Stimulated activated effector memory CD8-positive, alpha-beta T cell treated with anti-CD3 and anti-CD28 coated beads, Interleukin-12 subunit alpha, Interleukin-12 subunit beta, amount 100 ng/mL, for 72 hours (primary cell): ENCODE data around the gene CBY2.

Experiments
- ATAC-seq: fragments of 150-1000 bp; cut with Tn5 transposase; 2 replicates; pipeline ENCODE4 v1.10.0; 2021
- DNase-seq, 2 donors: peaks; one replicate each; pipeline ENCODE4 v3.0.0; 2021 to 2022; ENCODE audit warnings: low spot score in 2 of 2
- H3K27ac Mint-ChIP-seq: one replicate; pipeline ENCODE4 v1.8.0; 2022; ENCODE audit warnings: mild to moderate bottlenecking, mixed read lengths
- H3K36me3 Mint-ChIP-seq: one replicate; pipeline ENCODE4 v1.8.0; 2022; ENCODE audit warnings: mild to moderate bottlenecking, mixed read lengths
- H3K4me1 Mint-ChIP-seq: one replicate; pipeline ENCODE4 v1.8.0; 2022; ENCODE audit warnings: mixed read lengths
- H3K4me3 Mint-ChIP-seq: one replicate; pipeline ENCODE4 v1.8.0; 2022; ENCODE audit warnings: mild to moderate bottlenecking, mixed read lengths
- H3K9me3 Mint-ChIP-seq: one replicate; pipeline ENCODE4 v1.8.0; 2022; ENCODE audit warnings: mixed read lengths

Gene CBY2

DNA sequence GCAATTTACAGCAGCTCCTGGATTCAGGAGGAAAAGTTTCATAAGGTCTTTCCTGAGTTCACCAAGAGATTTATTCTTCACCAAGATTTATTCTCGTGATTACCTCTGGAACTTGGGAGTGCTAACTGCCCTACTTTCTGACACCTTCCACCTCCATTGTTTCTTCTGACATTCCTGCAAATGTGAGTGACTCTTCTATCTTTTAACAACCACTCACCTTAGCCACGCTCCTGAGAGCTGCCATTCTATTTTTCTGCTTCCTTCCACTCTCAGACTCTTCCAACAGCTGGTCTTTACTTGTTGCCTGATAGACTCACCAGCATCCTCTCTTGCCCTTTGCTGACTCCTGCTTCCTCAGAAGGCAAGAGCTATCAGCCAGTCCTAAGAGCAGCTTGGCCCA is 11.5 kb upstream of the CBY2 start:
- Mint-ChIP-seq H3K36me3 (no peaks in the 10 kb centered on the region), H3K4me1 (peaks cover 10% of the 10 kb centered on the region), H3K27ac (no peak overlapping the region), H3K9me3 (no peaks in the 10 kb centered on the region), H3K4me3 (no peak overlapping the region)
- ATAC-seq (no peak), DNase-seq (no peak)

- Mint-ChIP-seq H3K9me3 (no peaks in the 10 kb centered on the region), H3K27ac (no peak overlapping the region), H3K4me1 (peaks cover 13% of the 10 kb centered on the region), H3K36me3 (no peaks in the 10 kb centered on the region), H3K4me3 (no peak overlapping the region)
- DNase-seq (no peak), ATAC-seq (no peak)
Measured at GRCh38 chr13:45691251-45691650, 10.9 kb upstream of the CBY2 start.

- no peak overlapping the region for H3K4me3 Mint-ChIP-seq
- no peak for ATAC-seq
Measured at GRCh38 chr13:45691667-45692066, 10.5 kb upstream of the CBY2 start.

GRCh38 chr13:45695198-45695730 is 6.9 kb upstream of the CBY2 start:
- peak in 1 of 2 donors; percentile 67 for DNase-seq
- peak overlapping the region; percentile 15 for H3K27ac Mint-ChIP-seq
- no peaks in the 10 kb centered on the region for H3K9me3 Mint-ChIP-seq
- peaks cover 13% of the 10 kb centered on the region for H3K4me1 Mint-ChIP-seq
- peak; percentile 87 for ATAC-seq
- no peak overlapping the region for H3K4me3 Mint-ChIP-seq
- no peaks in the 10 kb centered on the region for H3K36me3 Mint-ChIP-seq

More at GRCh38 chr13:45691667-45692066, 10.5 kb upstream of the CBY2 start:
- Mint-ChIP-seq H3K9me3 (no peaks in the 10 kb centered on the region), H3K36me3 (no peaks in the 10 kb centered on the region), H3K4me1 (peaks cover 13% of the 10 kb centered on the region), H3K27ac (no peak overlapping the region)
- DNase-seq = no peak

DNA sequence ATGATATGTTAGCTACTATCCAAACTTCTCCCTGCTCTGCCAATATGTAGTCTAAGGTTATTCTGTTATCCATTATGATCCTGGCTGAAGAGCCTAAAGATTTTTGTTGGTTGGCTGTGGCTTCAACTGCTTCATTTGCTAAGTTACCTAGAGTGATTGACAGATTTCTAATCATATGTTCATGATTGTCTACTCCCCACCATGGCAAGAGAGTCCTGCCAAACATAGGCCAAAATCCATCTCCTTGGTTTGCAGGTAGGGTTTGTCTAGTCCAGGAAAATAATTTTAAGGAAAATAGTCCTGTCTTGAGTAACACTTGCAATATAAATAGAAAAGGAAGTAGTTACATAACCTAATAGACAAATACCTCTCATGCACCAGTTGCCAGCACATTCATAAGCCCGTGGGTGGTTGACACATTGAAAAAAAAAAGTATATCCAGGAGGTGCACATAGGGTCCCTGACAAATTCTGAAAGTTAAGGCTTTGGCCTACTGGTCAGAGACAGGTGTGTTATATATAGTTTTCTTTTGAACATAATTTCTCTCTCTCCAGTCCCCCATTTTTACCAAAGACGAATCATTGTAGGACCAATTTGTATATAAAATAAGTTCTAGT is 5.4 kb upstream of the CBY2 start:
- Mint-ChIP-seq H3K4me1 (peaks cover 26% of the 10 kb centered on the region), H3K9me3 (no peaks in the 10 kb centered on the region), H3K4me3 (no peak overlapping the region), H3K27ac (no peak overlapping the region), H3K36me3 (no peaks in the 10 kb centered on the region)
- DNase-seq = no peak
- no peak for ATAC-seq

DNA sequence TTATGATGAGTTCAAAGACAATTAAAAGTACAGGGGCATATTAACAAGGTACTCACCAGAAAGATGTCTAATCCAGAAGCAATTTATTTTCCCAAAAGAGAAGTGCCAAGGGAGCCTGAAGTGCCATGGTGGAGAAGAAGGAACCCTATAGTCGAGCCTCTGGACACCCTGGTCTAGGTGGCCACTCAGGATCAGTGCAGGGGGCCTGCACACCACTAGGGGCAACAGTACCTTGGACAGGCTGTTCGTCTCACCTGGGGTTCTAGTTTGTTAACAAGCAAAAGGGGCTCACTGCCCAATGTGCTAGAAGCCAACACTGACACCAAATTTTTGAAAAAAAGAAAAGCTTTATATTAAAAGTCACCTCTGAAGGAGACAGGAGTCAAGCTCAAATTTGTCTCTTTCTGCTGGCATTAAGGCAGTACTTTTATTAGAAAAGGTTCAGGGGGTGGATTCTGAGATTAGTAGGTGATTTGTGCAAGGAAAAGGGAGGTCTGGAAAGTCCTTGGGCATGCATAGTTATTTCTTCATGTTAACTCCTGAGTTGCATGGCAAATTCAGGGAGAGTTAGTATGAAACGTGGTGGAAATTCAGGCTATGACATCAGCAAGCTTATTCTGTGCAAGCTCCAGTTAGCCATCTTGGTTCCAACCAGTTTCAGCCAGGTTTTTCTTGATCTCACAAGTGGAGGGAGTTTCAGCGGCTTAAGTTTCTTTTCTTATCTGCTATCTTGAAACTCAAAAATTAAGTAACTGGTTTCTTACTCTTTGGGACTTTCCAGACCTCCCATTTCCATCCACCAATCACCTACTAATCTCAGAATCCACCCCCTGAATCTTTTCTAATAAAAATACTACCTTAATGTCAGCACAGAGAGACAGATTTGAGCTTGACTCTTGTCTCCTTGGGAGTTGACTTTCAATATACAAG is 884 bp upstream of the CBY2 start:
- DNase-seq (peak in 1 of 2 donors; percentile 61), ATAC-seq (peak; percentile 80)
- H3K9me3 Mint-ChIP-seq = no peaks in the 10 kb centered on the region
- no peak overlapping the region for H3K27ac Mint-ChIP-seq
- no peaks in the 10 kb centered on the region for H3K36me3 Mint-ChIP-seq
- peaks cover 20% of the 10 kb centered on the region for H3K4me1 Mint-ChIP-seq
- H3K4me3 Mint-ChIP-seq = no peak overlapping the region

DNA sequence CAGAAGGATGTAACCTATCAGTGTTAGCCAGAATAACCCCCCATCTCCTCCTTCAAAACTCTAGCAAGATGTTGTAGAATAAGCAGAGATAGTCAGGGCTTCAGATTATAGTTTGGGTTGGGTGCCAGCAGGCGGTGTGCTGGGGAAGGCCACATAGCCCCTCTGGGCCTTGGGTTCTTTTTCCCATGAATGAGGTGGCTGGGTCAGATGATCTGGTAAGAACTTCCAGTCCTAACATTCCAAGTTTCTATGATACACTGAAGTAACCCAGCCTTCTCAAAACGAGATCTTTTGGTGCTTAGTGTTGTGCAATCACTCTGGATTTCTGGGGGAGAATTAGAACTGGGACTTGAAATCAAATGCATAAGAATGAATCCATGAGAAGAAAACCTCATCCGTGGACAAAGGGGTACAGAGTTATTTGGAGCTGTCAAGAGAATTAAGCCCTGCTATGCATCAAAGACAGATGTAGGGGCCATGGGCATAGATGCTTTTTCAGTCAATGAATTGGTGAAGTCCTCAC is 810 bp downstream of the CBY2 start:
- H3K4me1 Mint-ChIP-seq = peaks cover 21% of the 10 kb centered on the region
- ATAC-seq = no peak
- no peak for DNase-seq
- no peak overlapping the region for H3K27ac Mint-ChIP-seq
- no peaks in the 10 kb centered on the region for H3K9me3 Mint-ChIP-seq
- no peak overlapping the region for H3K4me3 Mint-ChIP-seq
- H3K36me3 Mint-ChIP-seq = no peaks in the 10 kb centered on the region

DNA sequence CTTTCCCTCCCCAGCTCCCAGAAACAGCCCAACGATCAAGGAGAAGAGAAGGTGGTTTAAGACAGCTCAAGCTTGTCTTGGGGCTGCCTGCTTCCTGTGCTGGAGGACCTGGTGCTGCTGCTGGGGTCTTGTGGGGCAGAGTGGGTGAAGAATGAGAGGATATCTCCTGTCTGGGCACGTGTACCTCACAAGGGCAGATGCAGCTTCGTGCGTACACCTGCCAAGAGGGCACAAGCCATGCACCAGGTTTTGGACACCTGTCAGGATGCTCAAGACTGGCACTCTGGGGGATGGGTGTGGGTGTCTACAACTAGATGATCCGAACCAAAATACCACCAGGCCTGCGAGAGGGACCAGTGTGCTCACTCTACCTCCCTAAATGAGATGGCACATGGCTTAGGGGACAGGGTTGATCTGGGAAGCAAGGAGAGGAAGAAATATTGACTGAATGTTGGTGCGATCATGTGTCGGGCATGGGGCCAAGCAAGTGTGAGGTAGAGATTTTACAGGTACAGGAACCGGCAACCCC is 2.2 kb downstream of the CBY2 start:
- ATAC-seq = no peak

GRCh38 chr13:45704854-45705695 is 3.0 kb downstream of the CBY2 start:
- ATAC-seq (no peak), DNase-seq (no peak)
- H3K9me3 Mint-ChIP-seq = no peaks in the 10 kb centered on the region
- H3K36me3 Mint-ChIP-seq = no peaks in the 10 kb centered on the region
- H3K27ac Mint-ChIP-seq = no peak overlapping the region
- H3K4me1 Mint-ChIP-seq = peaks cover 21% of the 10 kb centered on the region
- H3K4me3 Mint-ChIP-seq = no peak overlapping the region

More for the DNA sequence above, 2.2 kb downstream of the CBY2 start:
- no peak for DNase-seq
- Mint-ChIP-seq H3K4me1 (peaks cover 21% of the 10 kb centered on the region), H3K4me3 (no peak overlapping the region), H3K36me3 (no peaks in the 10 kb centered on the region), H3K9me3 (no peaks in the 10 kb centered on the region), H3K27ac (no peak overlapping the region)

DNA sequence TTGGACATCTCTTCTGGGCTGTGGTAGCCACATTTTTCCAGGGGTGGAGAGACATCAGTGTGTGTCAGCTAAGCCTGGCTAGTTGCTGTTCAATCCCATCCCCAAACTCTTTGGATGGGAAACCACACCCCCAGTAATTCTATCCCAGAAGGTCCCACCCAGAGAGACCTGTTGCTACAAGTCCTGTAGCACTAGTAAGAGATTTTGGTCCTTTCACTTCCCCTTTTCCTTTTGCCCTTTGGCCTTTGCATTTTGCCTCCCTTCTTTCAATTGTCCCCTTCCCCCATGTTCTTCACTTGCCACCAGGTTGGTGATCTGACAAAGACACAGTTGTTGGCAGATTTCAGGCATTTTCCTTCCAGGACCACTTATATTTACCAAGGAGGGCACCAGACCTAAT is 3.8 kb downstream of the CBY2 start:
- no peak for DNase-seq
- no peaks in the 10 kb centered on the region for H3K9me3 Mint-ChIP-seq
- no peak overlapping the region for H3K27ac Mint-ChIP-seq
- H3K36me3 Mint-ChIP-seq = no peaks in the 10 kb centered on the region
- H3K4me1 Mint-ChIP-seq = peaks cover 16% of the 10 kb centered on the region
- no peak for ATAC-seq
- H3K4me3 Mint-ChIP-seq = no peak overlapping the region

- ATAC-seq (no peak), DNase-seq (no peak)
- Mint-ChIP-seq H3K27ac (no peak overlapping the region), H3K4me3 (no peak overlapping the region), H3K9me3 (no peaks in the 10 kb centered on the region), H3K4me1 (peaks cover 4% of the 10 kb centered on the region), H3K36me3 (no peaks in the 10 kb centered on the region)
Measured at GRCh38 chr13:45707516-45708100, 5.5 kb downstream of the CBY2 start.

DNA sequence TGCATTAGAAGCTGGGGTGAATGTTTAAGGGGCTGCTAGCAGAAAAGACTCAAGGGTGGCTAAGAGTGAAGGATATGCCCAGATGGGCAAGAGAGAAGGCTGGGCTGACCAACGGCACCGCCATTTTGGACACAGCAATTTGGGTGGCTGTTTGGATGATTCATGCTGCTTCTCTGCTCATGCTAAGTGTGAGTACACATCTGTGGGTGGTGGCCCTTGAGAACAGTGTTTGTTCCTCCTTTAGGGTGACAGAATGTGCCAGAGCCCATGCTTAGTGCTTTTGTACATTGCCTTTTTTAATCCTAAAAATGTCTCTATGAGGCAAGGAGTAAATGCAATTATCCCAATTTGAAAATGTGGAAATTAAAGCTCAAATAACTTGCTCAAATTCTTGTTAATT is 9.8 kb downstream of the CBY2 start:
- ATAC-seq (no peak), DNase-seq (no peak)
- H3K4me1 Mint-ChIP-seq = no peaks in the 10 kb centered on the region
- no peaks in the 10 kb centered on the region for H3K36me3 Mint-ChIP-seq
- no peaks in the 10 kb centered on the region for H3K9me3 Mint-ChIP-seq
- H3K4me3 Mint-ChIP-seq = no peak overlapping the region
- no peak overlapping the region for H3K27ac Mint-ChIP-seq

DNA sequence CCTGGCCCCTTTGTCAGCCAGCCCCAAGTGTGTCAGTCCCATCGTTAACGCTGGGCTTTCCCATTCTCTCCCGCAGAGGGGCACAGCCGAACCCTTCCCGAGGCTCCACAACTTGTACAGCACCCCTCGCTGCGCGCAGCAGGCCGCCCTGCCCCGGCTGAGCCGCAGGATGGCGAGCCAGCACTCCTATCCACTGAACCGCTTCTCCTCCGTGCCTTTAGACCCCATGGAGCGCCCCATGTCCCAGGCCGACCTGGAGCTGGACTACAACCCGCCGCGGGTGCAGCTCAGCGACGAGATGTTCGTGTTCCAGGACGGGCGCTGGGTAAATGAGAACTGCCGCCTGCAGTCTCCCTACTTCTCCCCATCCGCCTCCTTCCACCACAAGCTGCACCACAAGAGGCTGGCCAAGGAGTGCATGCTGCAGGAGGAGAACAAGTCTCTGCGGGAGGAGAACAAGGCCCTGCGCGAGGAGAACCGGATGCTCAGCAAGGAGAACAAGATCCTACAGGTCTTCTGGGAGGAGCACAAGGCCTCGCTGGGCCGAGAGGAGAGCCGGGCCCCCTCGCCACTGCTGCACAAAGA is 11.1 kb downstream of the CBY2 start:
- Mint-ChIP-seq H3K4me3 (no peak overlapping the region), H3K36me3 (no peaks in the 10 kb centered on the region), H3K4me1 (no peaks in the 10 kb centered on the region), H3K27ac (no peak overlapping the region), H3K9me3 (no peaks in the 10 kb centered on the region)
- ATAC-seq = no peak
- DNase-seq = no peak

- Mint-ChIP-seq H3K36me3 (no peaks in the 10 kb centered on the region), H3K27ac (no peak overlapping the region), H3K9me3 (no peaks in the 10 kb centered on the region), H3K4me3 (no peak overlapping the region), H3K4me1 (no peaks in the 10 kb centered on the region)
- ATAC-seq (no peak), DNase-seq (no peak)
Measured at GRCh38 chr13:45713721-45714120, 11.6 kb downstream of the CBY2 start.
